ENCODE data around the gene FASTK.

The FASTK gene

GRCh38 chr7:151087245-151088018 is 6.8 kb upstream of the FASTK start:
- H3K27ac ChIP-seq = peak overlapping the region; percentile 42
- H3K4me3 ChIP-seq (ENCODE audit: low read depth, low read length) = peak overlapping the region; percentile 78
- no peak for DNase-seq

GRCh38 chr7:151086802-151087244 is 6.2 kb upstream of the FASTK start:
- DNase-seq = no peak
- in situ Hi-C loops (cut with HindIII; ENCODE audit: low pct_ligation_motif_present, low sequenced_read_pairs) = no loop called here
- Histone ChIP-seq H3K36me3 (replicated peaks) (no peaks in the 10 kb centered on the region), H3K4me3 (ENCODE audit: low read depth, low read length) (peak overlapping the region; percentile 78), H3K27me3 (replicated peaks) (no peaks in the 10 kb centered on the region), H3K27ac (peak overlapping the region; percentile 42)
- no peak for TF ChIP-seq CTCF (IDR thresholded peaks at IDR 0.05; ENCODE audit: low read depth, low read length, missing control alignments)

More at GRCh38 chr7:151087245-151088018, 6.8 kb upstream of the FASTK start:
- TF ChIP-seq CTCF (IDR thresholded peaks at IDR 0.05; ENCODE audit: low read depth, low read length, missing control alignments) = no peak
- in situ Hi-C loops (cut with HindIII; ENCODE audit: low pct_ligation_motif_present, low sequenced_read_pairs) = no loop called here
- H3K27me3 ChIP-seq (replicated peaks) = no peaks in the 10 kb centered on the region
- no peaks in the 10 kb centered on the region for H3K36me3 ChIP-seq (replicated peaks)

- peak within 1 kb of the TSS; percentile 42 for H3K27ac ChIP-seq
- no peaks in the 10 kb centered on the region for H3K36me3 ChIP-seq (replicated peaks)
- DNase-seq = peak; percentile 44
- in situ Hi-C loops (cut with HindIII; ENCODE audit: low pct_ligation_motif_present, low sequenced_read_pairs) = no loop called here
- H3K4me3 ChIP-seq (ENCODE audit: low read depth, low read length) = peak within 1 kb of the TSS; percentile 78
- no peaks in the 10 kb centered on the region for H3K27me3 ChIP-seq (replicated peaks)
- no peak for TF ChIP-seq CTCF (IDR thresholded peaks at IDR 0.05; ENCODE audit: low read depth, low read length, missing control alignments)
These were observed 5.3 kb upstream of the FASTK start, which contains the start of gene AGAP3 for GRCh38 chr7:151085691-151086620. AGAP3 (plus strand) TSS chr7:151086475; CDS start chr7:151086742, 267 bp downstream.

- TF ChIP-seq CTCF (IDR thresholded peaks at IDR 0.05; ENCODE audit: low read depth, low read length, missing control alignments) = no peak
These were observed 4.7 kb upstream of the FASTK start for GRCh38 chr7:151085329-151085690.

GRCh38 chr7:151083824-151084160 is 3.2 kb upstream of the FASTK start:
- DNase-seq = no peak
- Histone ChIP-seq H3K27me3 (replicated peaks) (no peaks in the 10 kb centered on the region), H3K27ac (no peak overlapping the region), H3K4me3 (ENCODE audit: low read depth, low read length) (peak overlapping the region; percentile 70), H3K36me3 (replicated peaks) (no peaks in the 10 kb centered on the region)
- no peak for TF ChIP-seq CTCF (IDR thresholded peaks at IDR 0.05; ENCODE audit: low read depth, low read length, missing control alignments)
- in situ Hi-C loops (cut with HindIII; ENCODE audit: low pct_ligation_motif_present, low sequenced_read_pairs) = no loop called here

More at GRCh38 chr7:151085329-151085690, 4.7 kb upstream of the FASTK start:
- H3K27me3 ChIP-seq (replicated peaks) = no peaks in the 10 kb centered on the region
- H3K27ac ChIP-seq = no peak overlapping the region
- in situ Hi-C loops (cut with HindIII; ENCODE audit: low pct_ligation_motif_present, low sequenced_read_pairs) = no loop called here
- H3K36me3 ChIP-seq (replicated peaks) = no peaks in the 10 kb centered on the region
- peak overlapping the region; percentile 78 for H3K4me3 ChIP-seq (ENCODE audit: low read depth, low read length)
- no peak for DNase-seq
